B cell (primary cell): ENCODE results near the gene FAM118A. TPM values are rescaled to one million over a fixed set of nuclear protein-coding genes. Genes with fewer than 3 reads are reported as not detected.

Experiments used
- ATAC-seq: fragments of 200-7000 bp; cut with Tn5 transposase; one replicate; pipeline ENCODE4 v1.10.0; 2021; ENCODE audit warnings: low read depth, mild to moderate bottlenecking, moderate number of reproducible peaks, moderate library complexity
- CTCF ChIA-PET: fragments of 350-600 bp; sonication (Branson Sonifier 250); formaldehyde crosslinking; loops from one replicate; lab custom pipeline; 2021; ENCODE audit warnings: antibody characterized with exemption, inconsistent platforms; lab: Charles Lee
- POLR2A ChIA-PET: fragments of 350-600 bp; sonication (Branson Sonifier 250); formaldehyde crosslinking; loops from one replicate; lab custom pipeline; 2021; ENCODE audit warnings: antibody characterized with exemption; lab: Charles Lee
- DNase-seq: peaks from one replicate; pipeline ENCODE4 v3.0.0; 2013
- H2AFZ ChIP-seq: 2 replicates; pipeline ENCODE4 v1.6.1; 2012; ENCODE audit warnings: mild to moderate bottlenecking, low read depth, low read length; ENCODE audit not compliant: insufficient read depth, poor library complexity, severe bottlenecking
- H3K27ac ChIP-seq, 2 donors: 1 replicate in 1 of 2; 2 replicates in 1 of 2; pipeline ENCODE4 v1.5.1; 2012 to 2013; ENCODE audit warnings: low read length in 2 of 2, mild to moderate bottlenecking in 2 of 2, moderate library complexity in 1 of 2
- H3K27me3 ChIP-seq, 4 experiments: fragments of 200-600 bp in 1 of 4; sonication (generic) in 1 of 4; replicated peaks in 1 of 4; 1 replicate in 2 of 4; 2 replicates in 2 of 4; pipeline versions ENCODE4 v1.6.1 to v1.7.0; 2013 to 2016; ENCODE audit warnings: low read length in 3 of 4, mild to moderate bottlenecking in 2 of 4, mixed read lengths in 1 of 4, moderate library complexity in 1 of 4; ENCODE audit not compliant: insufficient read depth in 4 of 4, control insufficient read depth in 3 of 4; ENCODE audit errors: control extremely low read depth in 1 of 4
- H3K36me3 ChIP-seq, 2 experiments: replicated peaks in 1 of 2; 1 replicate in 1 of 2; 2 replicates in 1 of 2; pipeline versions ENCODE4 v1.6.1 to v1.7.1; 2013; ENCODE audit warnings: low read length in 1 of 2; ENCODE audit not compliant: insufficient read depth in 2 of 2, control insufficient read depth in 1 of 2; ENCODE audit errors: control extremely low read depth in 1 of 2, extremely low read depth in 1 of 2
- H3K4me1 ChIP-seq, 2 donors: fragments of 200-600 bp in 1 of 2; sonication (generic) in 1 of 2; 1 replicate in 1 of 2; 2 replicates in 1 of 2; pipeline versions ENCODE4 v1.5.1 to v1.6.1; 2013 to 2017; ENCODE audit warnings: low read length in 2 of 2; ENCODE audit not compliant: control insufficient read depth in 2 of 2, insufficient read depth in 2 of 2
- H3K4me2 ChIP-seq: replicated peaks from 2 replicates; pipeline ENCODE3; 2012; ENCODE audit warnings: mild to moderate bottlenecking, low read depth, low read length; ENCODE audit not compliant: poor library complexity, severe bottlenecking
- H3K4me3 ChIP-seq, 5 experiments: fragments of 200-600 bp in 1 of 5; sonication (generic) in 1 of 5; 1 replicate in 3 of 5; 2 replicates in 2 of 5; pipeline versions ENCODE4 v1.5.1 to v1.7.0; 2011 to 2016; ENCODE audit warnings: low read length in 4 of 5, mild to moderate bottlenecking in 4 of 5, low read depth in 2 of 5, control low read depth in 1 of 5, moderate library complexity in 1 of 5; ENCODE audit not compliant: insufficient read depth in 1 of 5; ENCODE audit errors: control extremely low read depth in 1 of 5, extremely low read depth in 1 of 5
- H3K79me2 ChIP-seq: fragments of 200-600 bp; sonication (generic); one replicate; pipeline ENCODE4 v1.6.0; 2016; ENCODE audit warnings: low read length; ENCODE audit not compliant: control insufficient read depth, insufficient read depth
- H3K9ac ChIP-seq: fragments of 200-600 bp; sonication (generic); 2 replicates; pipeline ENCODE4 v1.6.1; 2017; ENCODE audit warnings: mild to moderate bottlenecking, low read length, moderate library complexity
- H3K9me3 ChIP-seq, 3 donors: one replicate each; pipeline versions ENCODE4 v1.6.1 to v1.7.1; 2013; ENCODE audit warnings: low read length in 2 of 3; ENCODE audit not compliant: control insufficient read depth in 2 of 3, insufficient read depth in 1 of 3; ENCODE audit errors: control extremely low read depth in 1 of 3
- H4K20me1 ChIP-seq: 2 replicates; pipeline ENCODE4 v1.6.0; 2012; ENCODE audit warnings: mild to moderate bottlenecking, low read length; ENCODE audit not compliant: insufficient read depth, control insufficient read depth, poor library complexity, severe bottlenecking
- H3K27ac Mint-ChIP-seq: one replicate; pipeline ENCODE4 v1.8.0; 2021; ENCODE audit warnings: mixed read lengths
- H3K27me3 Mint-ChIP-seq: one replicate; pipeline ENCODE4 v1.8.0; 2021; ENCODE audit warnings: mixed read lengths
- H3K4me1 Mint-ChIP-seq: one replicate; pipeline ENCODE4 v1.8.0; 2021; ENCODE audit warnings: mixed read lengths
- H3K4me3 Mint-ChIP-seq: one replicate; pipeline ENCODE4 v1.8.0; 2021; ENCODE audit warnings: mixed read lengths
- H3K9me3 Mint-ChIP-seq: one replicate; pipeline ENCODE4 v1.8.0; 2022; ENCODE audit warnings: mixed read lengths; ENCODE audit not compliant: insufficient read depth
- EZH2 ChIP-seq: IDR thresholded peaks from 2 replicates; pipeline ENCODE4 v1.6.1; 2012; ENCODE audit warnings: borderline replicate concordance, low read depth, mild to moderate bottlenecking, moderate library complexity, low read length; ENCODE audit not compliant: insufficient read depth, poor library complexity, severe bottlenecking
- WGBS: methylation state at CpG from one replicate; pipeline ENCODE4 v1.1.5; 2013; ENCODE audit warnings: missing lambda C conversion rate; ENCODE audit not compliant: insufficient coverage; 5-methylcytosine and 5-hydroxymethylcytosine counted together
- intact Hi-C: fragments of 100-400 bp; cut with micrococcal nuclease; formaldehyde crosslinking; loops from one replicate; pipeline ENCODE4 v1.10.0; 2022
- polyA plus RNA-seq: library from polyadenylated mRNA; depleted of rRNA; stranded (reverse); fragments of >200 nt; gene quantifications from 2 replicates; pipeline ENCODE4 v1.2.3, GENCODE V29; 2012
- total RNA-seq, 2 donors: library from RNA; stranded (reverse); fragments of 120-200 nt in 1 of 2; gene quantifications; 1 replicate in 1 of 2; 2 replicates in 1 of 2; pipeline versions ENCODE4 v1.2.3 to v1.2.4, GENCODE V29; 2013 to 2022
- TF ChIP-seq, protein P1 (sequence below): fragments of 200-600 bp; IDR thresholded peaks from one replicate; pipeline ENCODE4 v1.8.0; 2022; ENCODE audit warnings: antibody characterized with exemption, mild to moderate bottlenecking

The FAM118A gene
- total and polyA plus RNA-seq, 2 donors (not counting 1 experiment from before 2014, with no cell fraction given), result 66.5 to 216 TPM

DNA sequence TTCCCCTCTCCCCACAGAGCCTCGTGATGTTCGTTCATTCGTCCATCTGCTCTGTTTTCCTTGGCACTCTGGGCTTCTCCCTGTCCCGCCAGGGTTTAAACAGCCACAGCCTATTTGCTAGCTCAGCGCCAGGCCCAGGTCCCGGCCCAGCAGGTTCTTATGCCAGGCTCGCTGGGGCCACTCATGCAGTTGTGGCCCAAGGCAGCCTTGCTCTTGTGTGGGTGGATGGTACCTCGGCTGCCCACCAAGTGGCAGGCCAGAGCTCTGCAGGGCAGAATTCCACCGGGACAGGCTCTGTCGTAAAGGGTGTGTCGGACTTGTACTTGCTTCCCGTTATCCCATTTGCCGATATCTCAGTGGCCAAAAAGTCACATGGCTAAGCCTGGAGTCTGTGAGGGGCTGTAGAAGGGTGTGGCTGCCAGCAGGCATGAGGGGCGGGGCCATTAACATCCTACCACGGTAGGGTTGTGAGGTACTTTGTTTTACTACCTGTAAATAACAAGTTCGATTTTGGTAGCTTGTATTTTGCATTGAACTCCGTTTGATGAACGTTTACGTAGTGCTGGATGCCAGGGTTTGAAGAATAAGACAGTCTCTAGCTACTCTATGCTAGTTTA lies 7.9 kb downstream of the FAM118A start:
- peaks cover 25 to 28% of the 10 kb centered on the region in 2 donors for H3K4me1 ChIP-seq
- no peak overlapping the region for H3K4me3 ChIP-seq
- peak overlapping the region; percentile 27 for H3K9ac ChIP-seq
- peak overlapping the region; percentile 65 for H3K4me2 ChIP-seq
- no peaks in the 10 kb centered on the region for H3K9me3 ChIP-seq
- peaks cover 85% of the 10 kb centered on the region for H3K79me2 ChIP-seq
- Mint-ChIP-seq H3K4me1 (peaks cover 45% of the 10 kb centered on the region), H3K27me3 (no peaks in the 10 kb centered on the region), H3K27ac (peak overlapping the region; percentile 97), H3K9me3 (no peaks in the 10 kb centered on the region), H3K4me3 (peak overlapping the region; percentile 89)
- DNase-seq (no peak), ATAC-seq (no peak)
- POLR2A ChIA-PET, result no interaction called here
- TF ChIP-seq EZH2, result no peak
- TF ChIP-seq, protein P1, sequence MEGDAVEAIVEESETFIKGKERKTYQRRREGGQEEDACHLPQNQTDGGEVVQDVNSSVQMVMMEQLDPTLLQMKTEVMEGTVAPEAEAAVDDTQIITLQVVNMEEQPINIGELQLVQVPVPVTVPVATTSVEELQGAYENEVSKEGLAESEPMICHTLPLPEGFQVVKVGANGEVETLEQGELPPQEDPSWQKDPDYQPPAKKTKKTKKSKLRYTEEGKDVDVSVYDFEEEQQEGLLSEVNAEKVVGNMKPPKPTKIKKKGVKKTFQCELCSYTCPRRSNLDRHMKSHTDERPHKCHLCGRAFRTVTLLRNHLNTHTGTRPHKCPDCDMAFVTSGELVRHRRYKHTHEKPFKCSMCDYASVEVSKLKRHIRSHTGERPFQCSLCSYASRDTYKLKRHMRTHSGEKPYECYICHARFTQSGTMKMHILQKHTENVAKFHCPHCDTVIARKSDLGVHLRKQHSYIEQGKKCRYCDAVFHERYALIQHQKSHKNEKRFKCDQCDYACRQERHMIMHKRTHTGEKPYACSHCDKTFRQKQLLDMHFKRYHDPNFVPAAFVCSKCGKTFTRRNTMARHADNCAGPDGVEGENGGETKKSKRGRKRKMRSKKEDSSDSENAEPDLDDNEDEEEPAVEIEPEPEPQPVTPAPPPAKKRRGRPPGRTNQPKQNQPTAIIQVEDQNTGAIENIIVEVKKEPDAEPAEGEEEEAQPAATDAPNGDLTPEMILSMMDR, result no peak
- peaks cover 0 to 11% of the 10 kb centered on the region in 2 experiments for H3K36me3 ChIP-seq
- H3K27me3 ChIP-seq, result no peaks in the 10 kb centered on the region
- 89% methylated on average over 13 of the region's 19 CpGs for WGBS
- H2AFZ ChIP-seq, result no peak overlapping the region
- H3K27ac ChIP-seq, result peak overlapping the region; percentile 89 to 97
- CTCF ChIA-PET, result interaction anchor here (0.9 kb wide), 1 partner anchor 23 kb away, joined by 3 read pairs; no protein-coding TSS in a partner anchor
- intact Hi-C loops, result loop anchor here (1.0 to 5.0 kb wide), 5 partner anchors 7 to 154 kb away; partner anchors contain the start of genes NUP50 and UPK3A
- peaks cover 5% of the 10 kb centered on the region for H4K20me1 ChIP-seq

DNA sequence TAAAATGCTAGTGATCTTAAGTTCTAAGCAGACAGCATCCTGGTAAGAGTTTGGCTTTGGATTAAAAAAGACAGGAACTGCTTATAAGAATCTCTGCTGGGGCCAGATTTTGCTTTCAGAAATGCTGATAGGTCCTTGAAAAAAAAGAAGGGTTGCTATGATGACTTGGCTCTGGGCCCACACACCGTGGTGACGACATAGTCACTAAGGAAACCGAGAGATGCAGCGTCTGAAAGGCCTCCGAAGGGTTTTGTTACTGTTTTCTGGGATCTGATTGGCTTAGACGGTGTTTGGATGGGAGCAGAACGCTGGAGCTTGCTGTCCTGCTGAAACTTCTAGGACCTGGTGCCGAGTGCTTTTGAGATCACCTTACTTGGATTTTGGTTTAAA lies 8.4 kb downstream of the FAM118A start:
- H2AFZ ChIP-seq, result peak overlapping the region; percentile 80

More for the DNA sequence above, 8.4 kb downstream of the FAM118A start:
- no peaks in the 10 kb centered on the region for H3K27me3 Mint-ChIP-seq
- ATAC-seq (peak; percentile 88), DNase-seq (peak; percentile 89)
- ChIA-PET POLR2A (no interaction called here), CTCF (interaction anchor here (0.9 kb wide), 1 partner anchor 23 kb away, joined by 3 read pairs; no protein-coding TSS in a partner anchor)
- Histone ChIP-seq H3K4me3 (peak overlapping the region in 4 of 5 experiments; percentile 9 to 17 (median 16)), H3K4me1 (peaks cover 25 to 28% of the 10 kb centered on the region in 2 donors), H3K9ac (peak overlapping the region; percentile 65), H3K4me2 (peak overlapping the region; percentile 65), H3K27me3 (no peaks in the 10 kb centered on the region), H4K20me1 (peaks cover 5% of the 10 kb centered on the region), H3K79me2 (peaks cover 81% of the 10 kb centered on the region), H3K27ac (peak overlapping the region; percentile 89 to 97), H3K9me3 (no peaks in the 10 kb centered on the region), H3K36me3 (peaks cover 0 to 16% of the 10 kb centered on the region in 2 experiments)
- peak overlapping the region; percentile 97 for H3K27ac Mint-ChIP-seq
- intact Hi-C loops, result loop anchor here (1.0 to 5.0 kb wide), 5 partner anchors 8 to 155 kb away; partner anchors contain the start of genes NUP50 and UPK3A
- WGBS, result 12% methylated on average over 8 of the region's 8 CpGs
- H3K4me3 Mint-ChIP-seq, result peak overlapping the region; percentile 89
- no peak for TF ChIP-seq EZH2
- TF ChIP-seq, protein P1, result no peak
- no peaks in the 10 kb centered on the region for H3K9me3 Mint-ChIP-seq
- peaks cover 44% of the 10 kb centered on the region for H3K4me1 Mint-ChIP-seq
